ENCODE data around the gene CDCA5. TPM values are rescaled to one million over a fixed set of nuclear protein-coding genes. Genes with fewer than 3 reads are reported as not detected.

The CDCA5 gene
- total and polyA plus RNA-seq, 2 donors (not counting 1 experiment from before 2014, with no cell fraction given): 3.0 to 4.6 TPM

- no peaks in the 10 kb centered on the region for H3K9me3 ChIP-seq (ENCODE audit: control insufficient read depth, insufficient read depth, low read depth, low read length)
- no peak for TF ChIP-seq EZH2 (IDR thresholded peaks at IDR 0.05; ENCODE audit: low read length, missing control alignments)
- TF ChIP-seq, protein P1, sequence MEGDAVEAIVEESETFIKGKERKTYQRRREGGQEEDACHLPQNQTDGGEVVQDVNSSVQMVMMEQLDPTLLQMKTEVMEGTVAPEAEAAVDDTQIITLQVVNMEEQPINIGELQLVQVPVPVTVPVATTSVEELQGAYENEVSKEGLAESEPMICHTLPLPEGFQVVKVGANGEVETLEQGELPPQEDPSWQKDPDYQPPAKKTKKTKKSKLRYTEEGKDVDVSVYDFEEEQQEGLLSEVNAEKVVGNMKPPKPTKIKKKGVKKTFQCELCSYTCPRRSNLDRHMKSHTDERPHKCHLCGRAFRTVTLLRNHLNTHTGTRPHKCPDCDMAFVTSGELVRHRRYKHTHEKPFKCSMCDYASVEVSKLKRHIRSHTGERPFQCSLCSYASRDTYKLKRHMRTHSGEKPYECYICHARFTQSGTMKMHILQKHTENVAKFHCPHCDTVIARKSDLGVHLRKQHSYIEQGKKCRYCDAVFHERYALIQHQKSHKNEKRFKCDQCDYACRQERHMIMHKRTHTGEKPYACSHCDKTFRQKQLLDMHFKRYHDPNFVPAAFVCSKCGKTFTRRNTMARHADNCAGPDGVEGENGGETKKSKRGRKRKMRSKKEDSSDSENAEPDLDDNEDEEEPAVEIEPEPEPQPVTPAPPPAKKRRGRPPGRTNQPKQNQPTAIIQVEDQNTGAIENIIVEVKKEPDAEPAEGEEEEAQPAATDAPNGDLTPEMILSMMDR (conservative IDR thresholded peaks at IDR 0.05 in 1 of 2, IDR thresholded peaks at IDR 0.05 in 1 of 2; ENCODE audit: low read depth in 1 of 2, low read length in 2 of 2): no peak
- peak overlapping the region; percentile 81 for H3K4me2 ChIP-seq (ENCODE audit: extremely low read depth, insufficient read depth, low read length)
- peaks cover 31% of the 10 kb centered on the region for H3K36me3 ChIP-seq (ENCODE audit: control insufficient read depth, insufficient read depth, low read length)
- peaks cover 10% of the 10 kb centered on the region for H3K4me1 ChIP-seq (ENCODE audit: control insufficient read depth, extremely low read depth, insufficient read depth, low read length)
- H3K79me2 ChIP-seq (ENCODE audit: control insufficient read depth, insufficient read depth, low read length): peaks cover 25% of the 10 kb centered on the region
- H2AFZ ChIP-seq (ENCODE audit: low read length): no peak overlapping the region
- H3K9ac ChIP-seq (ENCODE audit: insufficient read depth, low read length): no peak overlapping the region
- no peak overlapping the region for H3K27ac ChIP-seq (ENCODE audit: insufficient read depth, low read length)
- H4K20me1 ChIP-seq (ENCODE audit: control insufficient read depth, extremely low read depth, insufficient read depth, low read length): no peaks in the 10 kb centered on the region
- DNase-seq (ENCODE audit: low read depth in 2 of 2): no peak
- no peaks in the 10 kb centered on the region for H3K27me3 ChIP-seq (ENCODE audit: control insufficient read depth, insufficient read depth, low read length)
- H3K4me3 ChIP-seq (replicated peaks in 1 of 4; ENCODE audit: control extremely low read depth in 1 of 4, insufficient read depth in 1 of 4, low read depth in 3 of 4, low read length in 4 of 4): peak overlapping the region in 1 of 4 experiments; percentile 95
These were observed 48.6 kb upstream of the CDCA5 start for GRCh38 chr11:65132238-65132987.

DNA sequence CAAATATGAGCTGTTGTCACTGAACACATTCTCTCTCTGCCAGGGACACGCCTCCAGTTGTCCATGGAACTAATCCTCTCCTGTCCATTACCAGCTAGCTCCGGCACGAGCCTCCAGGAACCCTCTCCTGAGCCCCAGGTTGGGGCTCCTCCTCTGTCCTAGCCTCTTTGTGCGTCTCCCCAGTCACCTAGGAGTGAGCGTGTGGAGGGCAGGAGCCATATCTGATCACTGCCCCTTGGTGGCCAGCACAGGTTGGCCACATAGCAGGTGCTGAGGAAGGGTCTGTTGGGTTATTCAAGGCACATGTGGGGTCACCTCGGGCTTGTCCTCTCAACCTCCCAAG, 48.0 kb upstream of the CDCA5 start:
- Histone ChIP-seq H3K9ac (ENCODE audit: insufficient read depth, low read length) (no peak overlapping the region), H3K27me3 (ENCODE audit: control insufficient read depth, insufficient read depth, low read length) (no peaks in the 10 kb centered on the region), H4K20me1 (ENCODE audit: control insufficient read depth, extremely low read depth, insufficient read depth, low read length) (no peaks in the 10 kb centered on the region), H3K79me2 (ENCODE audit: control insufficient read depth, insufficient read depth, low read length) (peaks cover 25% of the 10 kb centered on the region), H3K4me3 (replicated peaks in 1 of 4; ENCODE audit: control extremely low read depth in 1 of 4, insufficient read depth in 1 of 4, low read depth in 3 of 4, low read length in 4 of 4) (no peak overlapping the region), H3K27ac (ENCODE audit: insufficient read depth, low read length) (no peak overlapping the region), H3K9me3 (ENCODE audit: control insufficient read depth, insufficient read depth, low read depth, low read length) (no peaks in the 10 kb centered on the region), H3K4me2 (ENCODE audit: extremely low read depth, insufficient read depth, low read length) (no peak overlapping the region), H2AFZ (ENCODE audit: low read length) (no peak overlapping the region), H3K4me1 (ENCODE audit: control insufficient read depth, extremely low read depth, insufficient read depth, low read length) (peaks cover 10% of the 10 kb centered on the region), H3K36me3 (ENCODE audit: control insufficient read depth, insufficient read depth, low read length) (peaks cover 33% of the 10 kb centered on the region)
- no peak for DNase-seq (ENCODE audit: low read depth in 2 of 2)
- TF ChIP-seq EZH2 (IDR thresholded peaks at IDR 0.05; ENCODE audit: low read length, missing control alignments): no peak
- TF ChIP-seq, protein P1 (conservative IDR thresholded peaks at IDR 0.05 in 1 of 2, IDR thresholded peaks at IDR 0.05 in 1 of 2; ENCODE audit: low read depth in 1 of 2, low read length in 2 of 2): no peak

- Histone ChIP-seq H3K4me3 (replicated peaks in 1 of 4; ENCODE audit: control extremely low read depth in 1 of 4, insufficient read depth in 1 of 4, low read depth in 3 of 4, low read length in 4 of 4) (no peak overlapping the region), H3K9me3 (ENCODE audit: control insufficient read depth, insufficient read depth, low read depth, low read length) (no peaks in the 10 kb centered on the region), H2AFZ (ENCODE audit: low read length) (no peak overlapping the region), H3K4me2 (ENCODE audit: extremely low read depth, insufficient read depth, low read length) (no peak overlapping the region), H3K79me2 (ENCODE audit: control insufficient read depth, insufficient read depth, low read length) (peaks cover 25% of the 10 kb centered on the region), H4K20me1 (ENCODE audit: control insufficient read depth, extremely low read depth, insufficient read depth, low read length) (no peaks in the 10 kb centered on the region), H3K36me3 (ENCODE audit: control insufficient read depth, insufficient read depth, low read length) (peaks cover 36% of the 10 kb centered on the region), H3K4me1 (ENCODE audit: control insufficient read depth, extremely low read depth, insufficient read depth, low read length) (peaks cover 10% of the 10 kb centered on the region), H3K27me3 (ENCODE audit: control insufficient read depth, insufficient read depth, low read length) (no peaks in the 10 kb centered on the region), H3K27ac (ENCODE audit: insufficient read depth, low read length) (no peak overlapping the region), H3K9ac (ENCODE audit: insufficient read depth, low read length) (no peak overlapping the region)
- no peak for DNase-seq (ENCODE audit: low read depth in 2 of 2)
- TF ChIP-seq, protein P1 (conservative IDR thresholded peaks at IDR 0.05 in 1 of 2, IDR thresholded peaks at IDR 0.05 in 1 of 2; ENCODE audit: low read depth in 1 of 2, low read length in 2 of 2): no peak
- no peak for TF ChIP-seq EZH2 (IDR thresholded peaks at IDR 0.05; ENCODE audit: low read length, missing control alignments)
These were observed 47.6 kb upstream of the CDCA5 start for GRCh38 chr11:65131417-65131776.

All from fibroblast of lung (primary cell).